GM23248 (cell line): ENCODE results near the gene RICTOR. TPM values are rescaled to one million over a fixed set of nuclear protein-coding genes. Genes with fewer than 3 reads are reported as not detected.

Source experiments
- DNase-seq: peaks from one replicate; pipeline ENCODE4 v3.0.0-alpha.2; 2015
- H2AFZ ChIP-seq: fragments of 200-600 bp; sonication (generic); 2 replicates; pipeline ENCODE4 v1.6.1; 2016; ENCODE audit warnings: antibody characterized with exemption
- H3F3A ChIP-seq: fragments of 200-600 bp; sonication (generic); 2 replicates; pipeline ENCODE4 v1.6.1; 2016; ENCODE audit warnings: mild to moderate bottlenecking, antibody characterized with exemption, mixed run types; ENCODE audit not compliant: insufficient read depth
- H3K27ac ChIP-seq: fragments of 200-600 bp; sonication (generic); 2 replicates; pipeline ENCODE4 v1.5.1; 2016; ENCODE audit warnings: mild to moderate bottlenecking
- H3K27me3 ChIP-seq: fragments of 200-600 bp; sonication (generic); replicated peaks from 2 replicates; pipeline ENCODE4 v1.6.1; 2016; ENCODE audit warnings: mild to moderate bottlenecking; ENCODE audit not compliant: insufficient read depth
- H3K36me3 ChIP-seq: fragments of 200-600 bp; sonication (generic); 2 replicates; pipeline ENCODE4 v1.6.1; 2016; ENCODE audit warnings: low read depth, mild to moderate bottlenecking
- H3K4me1 ChIP-seq: fragments of 200-600 bp; sonication (generic); 2 replicates; pipeline ENCODE4 v1.6.1; 2016; ENCODE audit warnings: mild to moderate bottlenecking; ENCODE audit not compliant: insufficient read depth
- H3K4me2 ChIP-seq: fragments of 200-600 bp; sonication (generic); one replicate; pipeline ENCODE4 v1.6.1; 2016; ENCODE audit warnings: mild to moderate bottlenecking; ENCODE audit not compliant: unreplicated experiment
- H3K4me3 ChIP-seq: fragments of 200-600 bp; sonication (generic); 2 replicates; pipeline ENCODE4 v1.5.1; 2016; ENCODE audit warnings: mild to moderate bottlenecking
- H3K79me2 ChIP-seq: fragments of 200-600 bp; sonication (generic); 2 replicates; pipeline ENCODE4 v1.6.1; 2016; ENCODE audit warnings: mild to moderate bottlenecking; ENCODE audit not compliant: insufficient read depth
- H3K9ac ChIP-seq: fragments of 200-600 bp; sonication (generic); 2 replicates; pipeline ENCODE4 v1.6.1; 2016; ENCODE audit warnings: mild to moderate bottlenecking
- H3K9me2 ChIP-seq: fragments of 200-600 bp; sonication (generic); 2 replicates; pipeline ENCODE4 v1.6.1; 2016; ENCODE audit warnings: mixed run types, mild to moderate bottlenecking, moderate library complexity; ENCODE audit not compliant: insufficient read depth
- H3K9me3 ChIP-seq: fragments of 200-600 bp; sonication (generic); one replicate; pipeline ENCODE4 v1.6.1; 2017; ENCODE audit warnings: low read depth
- H4K20me1 ChIP-seq: fragments of 200-600 bp; sonication (generic); 2 replicates; pipeline ENCODE4 v1.6.0; 2016; ENCODE audit not compliant: insufficient read depth
- EZH2 ChIP-seq: fragments of 200-600 bp; sonication (generic); IDR thresholded peaks from 2 replicates; pipeline ENCODE4 v1.6.1; 2018; ENCODE audit warnings: antibody characterized with exemption, mild to moderate bottlenecking; ENCODE audit not compliant: insufficient read depth, poor library complexity, severe bottlenecking
- EZH2phosphoT487 ChIP-seq: fragments of 200-600 bp; sonication (generic); IDR thresholded peaks from 2 replicates; pipeline ENCODE4 v1.6.1; 2018; ENCODE audit warnings: antibody characterized with exemption, moderate library complexity, mild to moderate bottlenecking, low read depth; ENCODE audit not compliant: insufficient read depth
- WGBS, 2 experiments: methylation state at CpG; one replicate each; pipeline ENCODE4 v1.1.6; 2015 to 2017; ENCODE audit warnings: low lambda C conversion rate in 2 of 2, low coverage in 1 of 2; ENCODE audit errors: missing lambda C conversion rate in 2 of 2; 5-methylcytosine and 5-hydroxymethylcytosine counted together
- in situ Hi-C: fragments of 300-500 bp; cut with MboI; formaldehyde crosslinking; loops from 2 replicates; pipeline ENCODE4 v1.15.0; 2020
- polyA plus RNA-seq: library from polyadenylated mRNA; unstranded; fragments of >200 nt; fragmentation: Nextera tagmentation; extraction: Ambion mirVana; gene quantifications from 2 replicates; pipeline ENCODE4 v1.2.1, GENCODE V29; 2016
- total RNA-seq: library from RNA; depleted of rRNA; stranded (reverse); fragments of >200 nt; shearing (Covaris generic); gene quantifications from 2 replicates; pipeline ENCODE4 v1.2.3, GENCODE V29; 2014

Gene RICTOR
- total and polyA plus RNA-seq, 2 experiments from 2014 or later: 5.7 to 12.5 TPM

DNA sequence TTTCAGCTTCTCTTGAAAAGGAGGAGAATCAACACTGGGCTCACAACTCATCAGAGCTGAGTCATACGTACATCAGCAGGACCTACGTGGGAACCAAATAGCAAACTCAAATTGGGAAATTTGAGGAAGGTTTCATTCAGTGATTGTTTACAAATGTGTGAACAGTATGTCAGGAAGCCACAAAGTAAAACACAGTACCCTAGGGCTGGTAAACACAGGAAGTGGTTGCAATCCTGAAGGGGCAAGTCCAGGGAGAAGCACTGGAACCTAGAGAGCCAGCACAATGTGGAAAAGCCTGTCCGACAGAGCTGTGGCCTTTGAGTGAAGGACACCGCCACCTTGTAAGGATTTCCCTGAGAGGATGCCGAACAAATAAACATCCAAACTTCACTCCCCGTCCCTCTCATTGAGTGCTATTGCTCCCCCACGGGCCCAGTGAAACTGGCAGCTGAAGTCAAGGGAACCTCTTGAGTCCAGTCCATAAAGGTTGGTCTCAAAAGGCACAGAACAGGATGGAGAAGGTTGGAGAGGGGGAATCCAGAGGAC is 26.7 kb upstream of the RICTOR start:
- Histone ChIP-seq H3K9ac (peak overlapping the region; percentile 47), H3F3A (peaks cover 29% of the 10 kb centered on the region), H4K20me1 (no peaks in the 10 kb centered on the region), H3K4me1 (peaks cover 37% of the 10 kb centered on the region), H3K4me2 (peak overlapping the region; percentile 55), H3K9me2 (no peaks in the 10 kb centered on the region), H3K79me2 (no peaks in the 10 kb centered on the region), H3K27me3 (no peaks in the 10 kb centered on the region), H3K36me3 (no peaks in the 10 kb centered on the region), H2AFZ (peak overlapping the region; percentile 18), H3K9me3 (no peaks in the 10 kb centered on the region), H3K4me3 (0 out of 2 replicates have a peak overlapping the region, but pooled peaks have one; percentile 12), H3K27ac (peak overlapping the region; percentile 84)
- 51% methylated on average over 7 of the region's 7 CpGs for WGBS, 2 experiments
- in situ Hi-C loops: no loop called here
- TF ChIP-seq EZH2: no peak
- 0 out of 2 replicates have a peak, but pooled peaks have one; percentile 50 for TF ChIP-seq EZH2phosphoT487
- DNase-seq: peak; percentile 96

DNA sequence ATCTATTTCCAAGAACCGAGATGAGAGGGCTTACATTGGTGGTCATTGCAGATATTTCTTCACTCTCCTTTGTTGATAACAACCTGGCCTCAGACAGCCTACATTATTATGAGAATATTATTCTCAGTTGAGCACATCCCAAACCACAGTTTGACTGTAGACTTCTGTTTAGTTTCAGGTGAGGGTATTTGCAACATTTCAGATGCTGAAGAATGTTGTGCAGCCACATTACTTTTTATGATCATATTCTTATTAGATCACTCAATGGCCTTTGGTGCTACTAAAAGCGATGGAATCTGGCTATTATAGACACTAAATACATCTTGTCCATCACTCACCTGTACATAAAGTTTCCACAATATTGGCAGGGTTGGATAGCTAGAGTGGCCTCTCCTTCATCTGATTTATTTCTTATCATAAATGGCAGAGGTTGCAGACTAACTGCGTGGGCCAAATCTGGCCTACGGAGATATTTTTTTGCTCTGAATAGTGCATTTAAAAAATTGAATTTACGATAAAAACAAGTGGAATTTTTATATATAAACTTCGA is 26.2 kb upstream of the RICTOR start:
- Histone ChIP-seq H3K9me2 (no peaks in the 10 kb centered on the region), H2AFZ (no peak overlapping the region), H3K79me2 (no peaks in the 10 kb centered on the region), H3K9me3 (no peaks in the 10 kb centered on the region), H4K20me1 (no peaks in the 10 kb centered on the region), H3K36me3 (no peaks in the 10 kb centered on the region), H3K9ac (peak overlapping the region; percentile 40; the same call in 1 of the 2 replicates), H3K27ac (peak overlapping the region; percentile 84), H3F3A (peaks cover 29% of the 10 kb centered on the region), H3K27me3 (no peaks in the 10 kb centered on the region), H3K4me1 (peaks cover 37% of the 10 kb centered on the region), H3K4me2 (peak overlapping the region; percentile 34), H3K4me3 (0 out of 2 replicates have a peak overlapping the region, but pooled peaks have one; percentile 12)
- in situ Hi-C loops: no loop called here
- TF ChIP-seq EZH2: no peak
- no peak for TF ChIP-seq EZH2phosphoT487
- no peak for DNase-seq
- 36 to 38% methylated on average over 6 of the region's 6 CpGs for WGBS, 2 experiments

DNA sequence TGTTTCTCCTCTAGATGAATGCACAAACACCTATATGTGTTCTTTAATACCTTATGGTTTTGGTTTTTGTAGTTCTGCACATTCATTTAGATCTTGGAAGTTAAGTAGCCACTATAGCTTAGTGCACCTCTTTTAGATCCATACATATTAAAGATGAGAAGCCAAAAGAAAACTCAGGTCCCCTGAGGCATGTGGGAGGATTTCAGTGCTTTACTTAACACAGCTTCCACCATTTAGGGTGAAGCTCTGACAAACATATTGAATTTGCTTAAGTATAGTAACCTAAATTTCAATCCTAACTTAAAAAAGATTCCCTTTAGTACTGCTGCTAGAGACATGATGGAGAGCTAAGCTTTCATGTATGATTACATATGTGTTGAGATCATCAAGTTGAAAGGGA is 25.6 kb upstream of the RICTOR start:
- H3K27me3 ChIP-seq: no peaks in the 10 kb centered on the region
- H3K9me3 ChIP-seq: no peaks in the 10 kb centered on the region
- H4K20me1 ChIP-seq: no peaks in the 10 kb centered on the region
- no peak overlapping the region for H2AFZ ChIP-seq
- TF ChIP-seq EZH2 (no peak), EZH2phosphoT487 (no peak)
- H3K4me2 ChIP-seq: no peak overlapping the region
- no peak overlapping the region for H3K27ac ChIP-seq
- in situ Hi-C loops: no loop called here
- H3F3A ChIP-seq: peaks cover 29% of the 10 kb centered on the region
- H3K9ac ChIP-seq: no peak overlapping the region
- no peak overlapping the region for H3K4me3 ChIP-seq
- no peak for DNase-seq
- no peaks in the 10 kb centered on the region for H3K79me2 ChIP-seq
- no peaks in the 10 kb centered on the region for H3K9me2 ChIP-seq
- H3K36me3 ChIP-seq: no peaks in the 10 kb centered on the region
- H3K4me1 ChIP-seq: peaks cover 37% of the 10 kb centered on the region

DNA sequence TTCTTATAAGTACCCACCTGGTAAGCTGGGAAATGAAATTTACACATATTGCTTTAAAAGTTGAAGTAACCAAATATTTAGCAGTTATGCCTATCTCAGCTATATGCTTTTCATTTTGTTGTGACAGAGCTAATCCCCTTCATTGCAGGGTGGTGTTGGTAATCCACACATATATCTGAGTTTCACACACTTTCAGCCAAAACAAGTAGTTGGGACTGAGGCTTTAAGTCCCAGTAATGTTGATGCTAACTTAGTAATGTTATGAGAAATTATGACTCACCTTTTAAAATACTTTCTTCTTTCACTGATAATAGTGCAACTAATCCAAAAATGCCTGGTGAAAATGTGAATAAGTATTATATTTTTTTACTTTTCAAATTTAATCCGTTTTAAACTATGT is 19.2 kb upstream of the RICTOR start:
- Histone ChIP-seq H3K4me3 (no peak overlapping the region), H3K9me3 (no peaks in the 10 kb centered on the region), H4K20me1 (no peaks in the 10 kb centered on the region), H2AFZ (no peak overlapping the region), H3K36me3 (no peaks in the 10 kb centered on the region), H3K9me2 (no peaks in the 10 kb centered on the region), H3K79me2 (no peaks in the 10 kb centered on the region), H3K4me1 (peaks cover 17% of the 10 kb centered on the region), H3K27ac (no peak overlapping the region), H3K27me3 (no peaks in the 10 kb centered on the region), H3F3A (peaks cover 8% of the 10 kb centered on the region; the same call in 1 of the 2 replicates), H3K4me2 (no peak overlapping the region), H3K9ac (no peak overlapping the region)
- WGBS, 2 experiments: 60 to 67% methylated on average over 1 of the region's 1 CpG
- peak; percentile 72 for DNase-seq
- TF ChIP-seq EZH2 (no peak), EZH2phosphoT487 (no peak)
- in situ Hi-C loops: no loop called here
